HG02798 (cell line): ENCODE results near the gene KPNA3.
"Not testable (repeated sequence)": the region's sequence is repeated elsewhere in the genome, so short reads cannot be mapped to it uniquely, and the experiment has no call there.

Experiments
- ATAC-seq: cut with Tn5 transposase; IDR thresholded peaks from one replicate; pipeline ENCODE4 v1.9.1; 2021; ENCODE audit warnings: mild to moderate bottlenecking; ENCODE audit not compliant: unreplicated experiment, poor library complexity

KPNA3 gene, protein sequence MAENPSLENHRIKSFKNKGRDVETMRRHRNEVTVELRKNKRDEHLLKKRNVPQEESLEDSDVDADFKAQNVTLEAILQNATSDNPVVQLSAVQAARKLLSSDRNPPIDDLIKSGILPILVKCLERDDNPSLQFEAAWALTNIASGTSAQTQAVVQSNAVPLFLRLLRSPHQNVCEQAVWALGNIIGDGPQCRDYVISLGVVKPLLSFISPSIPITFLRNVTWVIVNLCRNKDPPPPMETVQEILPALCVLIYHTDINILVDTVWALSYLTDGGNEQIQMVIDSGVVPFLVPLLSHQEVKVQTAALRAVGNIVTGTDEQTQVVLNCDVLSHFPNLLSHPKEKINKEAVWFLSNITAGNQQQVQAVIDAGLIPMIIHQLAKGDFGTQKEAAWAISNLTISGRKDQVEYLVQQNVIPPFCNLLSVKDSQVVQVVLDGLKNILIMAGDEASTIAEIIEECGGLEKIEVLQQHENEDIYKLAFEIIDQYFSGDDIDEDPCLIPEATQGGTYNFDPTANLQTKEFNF

GRCh38 chr13:49792550-49793324, at the start of gene KPNA3:
KPNA3 (minus strand) TSS chr13:49792682; CDS start chr13:49792506, 176 bp downstream.
- ATAC-seq, result peak; percentile 91

- no peak for ATAC-seq
Measured at GRCh38 chr13:49841964-49842363, 49.5 kb upstream of the KPNA3 start.

GRCh38 chr13:49840675-49841074, 48.2 kb upstream of the KPNA3 start:
- no peak for ATAC-seq

- no peak for ATAC-seq
Measured at GRCh38 chr13:49840266-49840665, 47.8 kb upstream of the KPNA3 start.

DNA sequence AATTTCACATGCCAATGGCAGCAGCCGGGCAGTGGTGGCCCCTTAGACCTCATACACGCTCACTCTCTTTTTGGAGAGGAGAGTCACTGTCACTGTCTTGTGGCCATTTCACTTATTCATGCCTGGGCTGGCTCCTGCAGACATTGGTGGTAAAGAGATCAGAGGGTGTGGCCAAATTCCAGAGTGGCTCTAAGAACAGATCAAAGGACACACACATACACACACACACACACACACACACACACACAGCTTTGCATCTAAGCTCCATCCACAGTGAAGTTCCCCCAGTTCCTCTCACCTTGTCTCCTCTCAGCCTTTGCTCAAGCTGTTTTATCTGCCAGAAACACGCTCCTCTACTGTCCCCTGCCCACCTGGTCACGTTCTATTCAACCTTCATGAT, 46.5 kb upstream of the KPNA3 start:
- no peak for ATAC-seq

- no peak for ATAC-seq
Measured at GRCh38 chr13:49836516-49836915, 44.0 kb upstream of the KPNA3 start.

- ATAC-seq, result no peak
Measured at GRCh38 chr13:49833402-49833801, 40.9 kb upstream of the KPNA3 start.

GRCh38 chr13:49831455-49831854, 39.0 kb upstream of the KPNA3 start:
- ATAC-seq, result no peak

- ATAC-seq, result no peak
Measured at GRCh38 chr13:49830721-49831120, 38.2 kb upstream of the KPNA3 start.

GRCh38 chr13:49829715-49830114, 37.2 kb upstream of the KPNA3 start:
- no peak for ATAC-seq

DNA sequence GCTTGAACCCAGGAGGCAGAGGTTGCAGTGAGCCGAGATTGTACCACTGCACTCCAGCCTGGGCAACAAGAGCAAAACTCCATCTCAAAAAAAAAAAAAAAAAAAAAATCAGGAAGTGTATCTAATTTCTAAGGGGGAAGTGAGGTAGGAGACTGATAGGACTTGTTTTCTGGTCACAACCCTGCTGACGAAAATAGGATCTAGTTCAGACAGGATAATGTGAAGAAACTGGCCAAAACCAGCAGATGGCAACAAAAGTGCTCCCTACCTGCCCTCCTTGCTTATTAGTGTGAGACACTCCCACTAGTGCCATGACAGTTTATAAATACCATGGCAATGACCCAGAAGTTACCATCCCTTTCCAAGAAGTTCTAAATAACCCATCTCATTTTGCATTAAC, 36.0 kb upstream of the KPNA3 start:
- ATAC-seq, result no peak

- ATAC-seq, result no peak
Measured at GRCh38 chr13:49827891-49828290, 35.4 kb upstream of the KPNA3 start.

DNA sequence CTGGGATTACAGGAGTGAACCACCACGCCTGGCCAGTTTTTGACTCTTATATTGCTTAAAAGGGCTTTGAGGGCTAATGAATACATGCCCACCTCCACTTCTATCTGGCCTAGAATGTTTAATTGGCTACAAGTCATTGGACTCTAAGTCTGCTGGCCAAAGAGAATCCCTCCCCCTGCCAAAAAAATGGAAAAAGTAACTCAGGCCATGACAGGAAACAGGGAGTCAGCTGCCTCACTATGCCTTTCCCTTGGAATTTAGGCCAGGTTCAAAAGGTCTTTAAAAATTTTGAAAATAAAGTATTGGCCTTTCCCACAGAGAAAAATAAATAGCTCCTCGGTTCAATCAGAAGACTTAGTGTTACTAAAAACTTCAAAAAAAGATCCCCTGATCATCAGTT, 34.9 kb upstream of the KPNA3 start:
- no peak for ATAC-seq

GRCh38 chr13:49821216-49822009, 28.9 kb upstream of the KPNA3 start:
- no peak for ATAC-seq

- ATAC-seq, result no peak
Measured at GRCh38 chr13:49820591-49821215, 28.2 kb upstream of the KPNA3 start.

DNA sequence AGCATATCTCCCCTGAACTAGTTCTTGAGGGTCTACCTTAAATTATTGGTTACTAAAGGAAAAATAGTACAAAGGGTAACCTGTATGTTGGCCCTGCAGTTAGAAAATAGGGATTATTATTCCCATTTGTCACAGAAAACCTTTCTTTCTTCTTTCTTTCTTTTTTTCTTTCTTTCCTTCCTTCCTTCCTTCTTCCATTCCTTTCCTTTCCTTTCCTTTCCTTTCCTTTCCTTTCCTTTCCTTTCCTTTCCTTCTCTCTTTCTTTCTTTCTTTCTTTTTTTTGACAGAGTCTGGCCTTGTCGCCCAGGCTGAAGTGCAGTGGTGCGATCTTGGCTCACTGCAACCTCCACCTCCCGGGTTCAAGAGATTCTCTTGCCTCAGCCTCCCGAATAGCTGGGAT, 23.6 kb upstream of the KPNA3 start:
- ATAC-seq, result not testable (repeated sequence)

DNA sequence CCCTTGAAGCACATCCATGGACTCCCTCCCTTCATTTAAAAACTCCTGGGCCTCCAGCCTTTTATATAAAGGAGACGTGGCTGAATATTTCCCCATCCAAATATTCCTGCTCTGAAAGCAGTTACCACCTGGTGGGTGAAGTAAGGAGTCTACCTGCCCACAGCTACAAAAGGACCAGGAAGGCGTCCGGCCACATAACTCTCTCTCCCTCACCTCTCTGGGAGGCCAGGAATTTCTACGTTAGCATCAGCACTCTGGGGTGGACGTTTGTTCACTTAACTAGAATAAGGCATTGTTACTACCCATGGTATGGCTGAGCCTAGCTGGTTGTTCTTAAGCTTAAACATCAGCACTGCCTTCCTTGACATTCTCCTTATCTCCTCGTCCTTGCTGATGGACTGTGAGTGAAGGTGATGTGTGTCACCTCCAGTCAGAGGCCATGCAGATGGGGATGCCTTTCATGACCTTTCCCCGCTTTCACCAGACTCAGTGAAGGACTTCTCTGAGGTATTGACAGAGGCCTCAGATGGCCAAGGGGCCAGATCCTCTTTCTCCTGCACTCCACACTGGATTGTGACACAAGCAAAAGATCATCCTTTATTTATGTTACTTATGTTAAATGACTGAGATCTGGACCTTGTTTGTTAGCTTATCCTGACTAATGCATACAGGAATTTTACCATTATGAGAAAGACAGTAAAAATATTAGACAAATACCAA, 22.2 kb upstream of the KPNA3 start:
- ATAC-seq, result no peak

GRCh38 chr13:49812812-49813211, 20.3 kb upstream of the KPNA3 start:
- no peak for ATAC-seq

GRCh38 chr13:49811527-49811908, 19.0 kb upstream of the KPNA3 start:
- no peak for ATAC-seq
